MCF 10A (cell line): ENCODE measurements around the gene GLCCI1. TPM values are rescaled to one million over a fixed set of nuclear protein-coding genes. Genes with fewer than 3 reads are reported as not detected.

Source experiments
- BruUV-seq: library from RNA; stranded (reverse); fragments of 400-500 nt; replicated peaks from 2 replicates; lab custom pipeline; 2021; lab: Mats Ljungman, UMichigan
- CTCF ChIA-PET: fragments of 300-600 bp; sonication (Branson Sonifier 250); formaldehyde crosslinking; extraction: SDS; loops from one replicate; lab custom pipeline; 2021; ENCODE audit warnings: antibody characterized with exemption, inconsistent platforms; lab: Yijun Ruan, JAX
- POLR2A ChIA-PET: fragments of 300-600, 350-650 bp; sonication (Branson Sonifier 250); formaldehyde crosslinking; extraction: SDS; loops from one replicate; lab custom pipeline; 2020; ENCODE audit warnings: antibody characterized with exemption, inconsistent platforms; lab: Yijun Ruan, JAX
- DNase-seq: peaks from one replicate; pipeline ENCODE4 v3.0.0-alpha.2; 2018; ENCODE audit not compliant: unreplicated experiment
- H3K27ac Mint-ChIP-seq: one replicate; pipeline ENCODE4 v1.8.0; 2022; ENCODE audit warnings: mild to moderate bottlenecking, low read depth, mixed read lengths; ENCODE audit not compliant: unreplicated experiment
- H3K27me3 Mint-ChIP-seq: one replicate; pipeline ENCODE4 v1.8.0; 2022; ENCODE audit warnings: mixed read lengths; ENCODE audit not compliant: insufficient read depth, unreplicated experiment
- H3K36me3 Mint-ChIP-seq: one replicate; pipeline ENCODE4 v1.8.0; 2022; ENCODE audit warnings: mild to moderate bottlenecking, moderate library complexity, mixed read lengths; ENCODE audit not compliant: insufficient read depth, unreplicated experiment
- H3K4me1 Mint-ChIP-seq: one replicate; pipeline ENCODE4 v1.8.0; 2022; ENCODE audit warnings: mixed read lengths; ENCODE audit not compliant: insufficient read depth, unreplicated experiment
- H3K4me3 Mint-ChIP-seq: one replicate; pipeline ENCODE4 v1.8.0; 2022; ENCODE audit warnings: mild to moderate bottlenecking, moderate library complexity, mixed read lengths; ENCODE audit not compliant: unreplicated experiment
- H3K9me3 Mint-ChIP-seq: one replicate; pipeline ENCODE4 v1.8.0; 2022; ENCODE audit warnings: mixed read lengths; ENCODE audit not compliant: unreplicated experiment
- intact Hi-C: fragments of 100-400 bp; cut with micrococcal nuclease; formaldehyde crosslinking; loops from 2 replicates; pipeline ENCODE4 v1.14.1; 2022
- total RNA-seq: library from RNA; stranded (reverse); gene quantifications from 2 replicates; pipeline ENCODE4 v1.2.3, GENCODE V29; 2022
- TF ChIP-seq, protein P1 (sequence below): fragments of 200-600 bp; IDR thresholded peaks from one replicate; pipeline ENCODE4 v1.8.0; 2022; ENCODE audit warnings: antibody characterized with exemption, mild to moderate bottlenecking; ENCODE audit not compliant: unreplicated experiment

GLCCI1 gene
- total RNA-seq, 1 experiment from 2014 or later = 5.3 TPM

DNA sequence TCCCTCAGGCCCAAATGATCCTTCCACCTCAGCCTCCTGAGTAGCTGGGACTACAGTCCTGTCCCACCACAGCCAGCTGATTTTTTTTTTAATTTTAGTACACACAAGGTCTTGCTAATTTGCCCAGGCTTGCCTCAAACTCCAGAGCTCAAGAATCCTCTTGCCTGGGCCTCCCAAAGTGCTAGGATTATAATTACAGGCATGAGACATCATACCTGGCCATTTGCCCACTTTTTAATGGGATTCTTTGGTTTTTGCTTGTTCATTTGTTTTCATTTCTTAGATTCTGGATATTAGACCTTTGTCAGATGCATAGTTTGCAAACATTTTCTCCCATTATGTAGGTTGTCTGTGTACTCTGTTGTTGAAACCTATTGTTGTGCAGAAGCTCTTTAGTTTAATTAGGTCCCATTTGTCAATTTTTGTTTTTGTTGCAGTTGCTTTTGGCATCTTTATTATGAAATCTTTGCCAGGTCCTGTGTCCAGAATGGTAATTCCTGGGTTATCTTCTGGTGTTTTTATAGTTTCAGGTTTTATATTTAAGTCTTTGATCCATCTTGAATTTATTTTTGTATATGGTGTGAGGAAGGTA lies 95.2 kb downstream of the GLCCI1 start:
- peaks cover 22% of the 10 kb centered on the region for H3K36me3 Mint-ChIP-seq
- intact Hi-C loops = no loop called here
- no peaks in the 10 kb centered on the region for H3K27me3 Mint-ChIP-seq
- POLR2A ChIA-PET = interaction anchor here (0.6 to 1.3 kb wide), 3 partner anchors 21 to 383 kb away, joined by 3 to 6 read pairs (median 3); no protein-coding TSS in a partner anchor
- BruUV-seq = no TSS peak
- CTCF ChIA-PET = interaction anchor here (1.2 to 1.9 kb wide), 4 partner anchors 11 to 383 kb away, joined by 3 to 8 read pairs (median 6); no protein-coding TSS in a partner anchor
- peaks cover 28% of the 10 kb centered on the region for H3K4me1 Mint-ChIP-seq
- DNase-seq = peak; percentile 41
- H3K4me3 Mint-ChIP-seq = no peak overlapping the region
- H3K27ac Mint-ChIP-seq = peak overlapping the region; percentile 84
- TF ChIP-seq, protein P1, sequence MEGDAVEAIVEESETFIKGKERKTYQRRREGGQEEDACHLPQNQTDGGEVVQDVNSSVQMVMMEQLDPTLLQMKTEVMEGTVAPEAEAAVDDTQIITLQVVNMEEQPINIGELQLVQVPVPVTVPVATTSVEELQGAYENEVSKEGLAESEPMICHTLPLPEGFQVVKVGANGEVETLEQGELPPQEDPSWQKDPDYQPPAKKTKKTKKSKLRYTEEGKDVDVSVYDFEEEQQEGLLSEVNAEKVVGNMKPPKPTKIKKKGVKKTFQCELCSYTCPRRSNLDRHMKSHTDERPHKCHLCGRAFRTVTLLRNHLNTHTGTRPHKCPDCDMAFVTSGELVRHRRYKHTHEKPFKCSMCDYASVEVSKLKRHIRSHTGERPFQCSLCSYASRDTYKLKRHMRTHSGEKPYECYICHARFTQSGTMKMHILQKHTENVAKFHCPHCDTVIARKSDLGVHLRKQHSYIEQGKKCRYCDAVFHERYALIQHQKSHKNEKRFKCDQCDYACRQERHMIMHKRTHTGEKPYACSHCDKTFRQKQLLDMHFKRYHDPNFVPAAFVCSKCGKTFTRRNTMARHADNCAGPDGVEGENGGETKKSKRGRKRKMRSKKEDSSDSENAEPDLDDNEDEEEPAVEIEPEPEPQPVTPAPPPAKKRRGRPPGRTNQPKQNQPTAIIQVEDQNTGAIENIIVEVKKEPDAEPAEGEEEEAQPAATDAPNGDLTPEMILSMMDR = no peak
- H3K9me3 Mint-ChIP-seq = no peaks in the 10 kb centered on the region

DNA sequence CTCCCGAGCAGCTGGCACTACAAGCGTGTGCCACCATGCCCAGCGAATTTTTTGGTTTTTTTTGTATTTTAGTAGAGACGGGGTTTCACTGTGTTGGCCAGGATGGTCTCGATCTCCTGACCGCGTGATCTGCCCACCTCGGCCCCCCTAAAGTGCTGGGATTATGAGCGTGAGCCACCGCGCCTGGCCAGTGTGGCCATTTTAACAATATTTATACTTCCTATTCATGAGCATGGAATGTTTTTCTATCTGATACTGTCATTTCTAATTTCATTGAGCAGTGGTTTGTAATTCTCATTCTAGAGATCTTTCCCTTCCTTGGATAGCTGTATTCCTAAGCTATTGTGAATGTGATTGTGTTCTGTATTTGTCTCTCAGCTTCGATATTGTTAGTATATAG lies 96.2 kb downstream of the GLCCI1 start:
- intact Hi-C loops = no loop called here
- Mint-ChIP-seq H3K4me3 (no peak overlapping the region), H3K4me1 (peaks cover 28% of the 10 kb centered on the region), H3K9me3 (no peaks in the 10 kb centered on the region), H3K27ac (peak overlapping the region; percentile 87), H3K27me3 (no peaks in the 10 kb centered on the region), H3K36me3 (peaks cover 22% of the 10 kb centered on the region)
- DNase-seq = no peak
- BruUV-seq = no TSS peak
- ChIA-PET POLR2A (interaction anchor here (1.3 kb wide), 1 partner anchor 20 kb away, joined by 6 read pairs; no protein-coding TSS in a partner anchor), CTCF (interaction anchor here (1.3 to 1.9 kb wide), 4 partner anchors 10 to 384 kb away, joined by 3 to 8 read pairs (median 5); no protein-coding TSS in a partner anchor)
- TF ChIP-seq, protein P1 = no peak

DNA sequence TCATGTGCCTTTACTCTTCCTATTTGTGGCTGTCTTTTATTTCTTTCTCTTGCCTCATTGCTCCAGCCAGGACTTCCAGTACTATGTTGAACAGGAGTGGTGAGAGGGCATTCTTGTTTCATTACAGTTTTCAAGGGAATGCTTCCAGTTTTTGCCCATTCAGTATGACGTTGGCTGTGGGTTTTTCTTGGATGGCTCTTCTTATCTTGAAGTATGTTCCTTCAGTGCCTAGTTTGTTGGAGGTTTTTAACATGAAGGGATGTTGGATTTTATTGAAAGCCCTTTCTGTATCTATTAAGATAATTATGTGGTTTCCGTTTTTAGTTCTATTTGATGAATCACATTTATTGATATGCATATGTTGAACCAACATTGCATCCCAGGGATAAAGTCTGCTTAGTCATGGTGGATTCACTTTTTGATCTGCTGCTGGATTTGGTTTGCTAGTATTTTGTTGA lies 96.8 kb downstream of the GLCCI1 start:
- intact Hi-C loops = no loop called here
- H3K4me1 Mint-ChIP-seq = peaks cover 28% of the 10 kb centered on the region
- peaks cover 24% of the 10 kb centered on the region for H3K36me3 Mint-ChIP-seq
- H3K27me3 Mint-ChIP-seq = no peaks in the 10 kb centered on the region
- TF ChIP-seq, protein P1 = no peak
- ChIA-PET POLR2A (interaction anchor here (0.7 kb wide), 1 partner anchor 11 kb away, joined by 3 read pairs; no protein-coding TSS in a partner anchor), CTCF (interaction anchor here (1.3 to 1.4 kb wide), 2 partner anchors 9 to 30 kb away, joined by 3 to 4 read pairs; no protein-coding TSS in a partner anchor)
- H3K9me3 Mint-ChIP-seq = no peaks in the 10 kb centered on the region
- no peak overlapping the region for H3K4me3 Mint-ChIP-seq
- BruUV-seq = no TSS peak
- peak; percentile 17 for DNase-seq
- H3K27ac Mint-ChIP-seq = peak overlapping the region; percentile 87

DNA sequence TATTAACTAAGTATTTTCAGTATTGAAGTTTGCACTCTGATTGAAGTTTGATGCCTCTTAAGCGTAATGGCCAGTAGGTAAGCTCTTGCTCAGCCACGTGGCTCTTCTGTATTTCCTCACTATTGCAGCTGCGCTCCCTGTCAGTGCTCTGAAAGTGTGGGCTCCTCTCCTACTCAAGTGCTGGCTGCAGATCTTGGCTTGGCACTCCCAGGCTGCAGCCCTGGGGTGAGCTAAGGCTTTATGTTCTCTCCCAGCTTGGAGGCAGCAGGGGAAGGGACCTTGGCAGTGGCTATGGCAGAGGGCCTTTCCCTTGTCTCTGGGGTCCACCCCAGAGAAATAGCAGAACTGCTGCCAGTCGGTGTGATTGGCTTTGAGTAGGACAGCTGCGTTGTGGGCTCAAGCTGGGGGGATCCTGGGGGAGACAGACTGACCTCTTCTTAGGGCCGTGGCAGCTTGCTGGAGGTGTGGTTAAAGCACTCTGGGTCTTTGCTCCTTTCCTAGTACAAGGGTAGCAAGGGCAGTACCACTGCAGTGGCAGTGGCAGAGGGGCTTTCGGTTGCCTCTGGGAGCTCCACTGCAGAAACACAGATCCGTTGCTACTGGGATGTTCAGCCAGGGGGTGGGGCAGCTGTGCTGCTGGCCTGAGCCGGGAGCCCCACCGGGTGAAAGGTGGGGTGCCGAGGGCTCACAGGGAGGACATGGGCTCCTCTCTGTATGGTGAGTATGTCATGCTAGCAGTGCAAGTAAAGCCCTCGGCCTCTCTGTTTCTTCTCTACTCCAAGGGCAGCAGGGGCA lies 100.5 kb downstream of the GLCCI1 start:
- Mint-ChIP-seq H3K27ac (no peak overlapping the region), H3K27me3 (no peaks in the 10 kb centered on the region), H3K9me3 (no peaks in the 10 kb centered on the region), H3K36me3 (peaks cover 11% of the 10 kb centered on the region), H3K4me1 (peaks cover 23% of the 10 kb centered on the region), H3K4me3 (no peak overlapping the region)
- ChIA-PET POLR2A (no interaction called here), CTCF (interaction anchor here (0.8 kb wide), 1 partner anchor 121 kb away, joined by 3 read pairs; no protein-coding TSS in a partner anchor)
- intact Hi-C loops = no loop called here
- DNase-seq = no peak
- BruUV-seq = no TSS peak
- TF ChIP-seq, protein P1 = no peak
